IMR-90 (cell line): Measurements from ENCODE around the gene KRT7. TPM values are rescaled to one million over a fixed set of nuclear protein-coding genes. Genes with fewer than 3 reads are reported as not detected.

Source experiments
- ATAC-seq: fragments of 200-7000 bp; cut with Tn5 transposase; 2 replicates; pipeline ENCODE4 v1.9.1; 2020; ENCODE audit warnings: low read depth, mild to moderate bottlenecking, moderate library complexity
- BruUV-seq: library from RNA; stranded (reverse); fragments of 400-500 nt; replicated peaks from 2 replicates; lab custom pipeline; 2021; lab: Mats Ljungman, UMichigan
- CTCF ChIA-PET: fragments of 300-600 bp; formaldehyde crosslinking; extraction: SDS; loops from one replicate; lab custom pipeline; 2021; ENCODE audit warnings: antibody characterized with exemption; lab: Yijun Ruan, JAX
- POLR2A ChIA-PET: fragments of 300-600 bp; sonication (Branson Sonifier 250); formaldehyde crosslinking; loops from one replicate; lab custom pipeline; 2022; ENCODE audit warnings: antibody characterized with exemption; ENCODE audit not compliant: unreplicated experiment; lab: Charles Lee
- DNase-seq: peaks from one replicate; pipeline ENCODE4 v3.0.0; 2013
- H2AFZ ChIP-seq: replicated peaks from 2 replicates; pipeline ENCODE3; 2013; ENCODE audit warnings: low read length, mild to moderate bottlenecking; ENCODE audit not compliant: poor library complexity
- H2AK5ac ChIP-seq: 2 replicates; pipeline ENCODE4 v1.6.1; 2013; ENCODE audit warnings: low read depth, low read length, inconsistent platforms
- H2AK9ac ChIP-seq: replicated peaks from 2 replicates; pipeline ENCODE3; 2013; ENCODE audit warnings: mild to moderate bottlenecking, low read depth, low read length, moderate library complexity; ENCODE audit not compliant: poor library complexity
- H2BK120ac ChIP-seq: 2 replicates; pipeline ENCODE4 v1.6.1; 2013; ENCODE audit warnings: low read depth, low read length, inconsistent platforms
- H2BK15ac ChIP-seq: 3 replicates; pipeline ENCODE4 v1.6.1; 2013; ENCODE audit warnings: low read depth, low read length, inconsistent platforms
- H2BK20ac ChIP-seq: 2 replicates; pipeline ENCODE4 v1.6.1; 2013; ENCODE audit warnings: low read depth, mild to moderate bottlenecking, inconsistent platforms, low read length, moderate library complexity
- H2BK5ac ChIP-seq: 2 replicates; pipeline ENCODE4 v1.6.1; 2013; ENCODE audit warnings: mild to moderate bottlenecking, low read depth, low read length, inconsistent platforms; ENCODE audit not compliant: poor library complexity, severe bottlenecking
- H3K14ac ChIP-seq: replicated peaks from 2 replicates; pipeline ENCODE4 v1.6.1; 2013; ENCODE audit warnings: low read depth, low read length, inconsistent platforms
- H3K18ac ChIP-seq: 2 replicates; pipeline ENCODE4 v1.6.1; 2013; ENCODE audit warnings: low read depth, low read length, control low read depth
- H3K23ac ChIP-seq: 2 replicates; pipeline ENCODE4 v1.6.1; 2013; ENCODE audit warnings: low read depth, low read length, inconsistent platforms
- H3K27ac ChIP-seq: 2 replicates; pipeline ENCODE4 v1.5.1; 2013; ENCODE audit warnings: mild to moderate bottlenecking, control low read depth, low read length; ENCODE audit not compliant: insufficient read depth
- H3K27me3 ChIP-seq: 2 replicates; pipeline ENCODE4 v1.6.1; 2013; ENCODE audit warnings: low read length; ENCODE audit not compliant: control insufficient read depth, insufficient read depth
- H3K36me3 ChIP-seq: 2 replicates; pipeline ENCODE4 v1.6.1; 2013; ENCODE audit warnings: low read length, mixed read lengths; ENCODE audit not compliant: control insufficient read depth, insufficient read depth
- H3K4ac ChIP-seq: 2 replicates; pipeline ENCODE4 v1.6.1; 2013; ENCODE audit warnings: low read depth, low read length, inconsistent platforms
- H3K4me1 ChIP-seq: 2 replicates; pipeline ENCODE4 v1.6.1; 2013; ENCODE audit warnings: low read length, mixed read lengths; ENCODE audit not compliant: control insufficient read depth, insufficient read depth
- H3K4me2 ChIP-seq: 2 replicates; pipeline ENCODE4 v1.6.1; 2013; ENCODE audit warnings: low read depth, mild to moderate bottlenecking, control low read depth, low read length, moderate library complexity
- H3K4me3 ChIP-seq: 2 replicates; pipeline ENCODE4 v1.5.1; 2013; ENCODE audit warnings: low read depth, mild to moderate bottlenecking, control low read depth, low read length, moderate library complexity; ENCODE audit not compliant: insufficient read depth
- H3K56ac ChIP-seq: 2 replicates; pipeline ENCODE4 v1.6.1; 2013; ENCODE audit warnings: low read length, inconsistent platforms; ENCODE audit not compliant: insufficient read depth; ENCODE audit errors: extremely low read depth
- H3K79me1 ChIP-seq, 2 experiments: 2 replicates each; pipeline ENCODE4 v1.6.1; 2013; ENCODE audit warnings: low read length in 2 of 2, inconsistent platforms in 1 of 2, low read depth in 1 of 2
- H3K9ac ChIP-seq: 2 replicates; pipeline ENCODE4 v1.6.1; 2013; ENCODE audit warnings: low read depth, low read length, control low read depth
- H3K9me1 ChIP-seq: 2 replicates; pipeline ENCODE4 v1.6.1; 2013; ENCODE audit warnings: low read length, inconsistent platforms; ENCODE audit not compliant: insufficient read depth
- H3K9me3 ChIP-seq: 2 replicates; pipeline ENCODE4 v1.6.1; 2013; ENCODE audit warnings: low read length; ENCODE audit not compliant: control insufficient read depth, insufficient read depth
- H4K20me1 ChIP-seq: 2 replicates; pipeline ENCODE4 v1.6.1; 2013; ENCODE audit warnings: low read length, inconsistent platforms; ENCODE audit not compliant: insufficient read depth
- H4K5ac ChIP-seq: 2 replicates; pipeline ENCODE4 v1.6.1; 2013; ENCODE audit warnings: mild to moderate bottlenecking, low read depth, low read length, control low read depth
- H4K8ac ChIP-seq, 2 experiments: 2 replicates each; pipeline ENCODE4 v1.6.1; 2013; ENCODE audit warnings: low read depth in 2 of 2, low read length in 2 of 2, control low read depth in 1 of 2, inconsistent platforms in 1 of 2
- H4K91ac ChIP-seq: 2 replicates; pipeline ENCODE4 v1.6.1; 2013; ENCODE audit warnings: low read depth, low read length, inconsistent platforms; ENCODE audit not compliant: insufficient read depth
- BHLHE40 ChIP-seq: fragments of 150-350 bp; IDR thresholded peaks from 2 replicates; pipeline ENCODE4 v1.6.1; 2016; ENCODE audit warnings: mild to moderate bottlenecking, low read depth, low read length
- CEBPB ChIP-seq: IDR thresholded peaks from 2 replicates; pipeline ENCODE4 v1.6.1; 2012; ENCODE audit warnings: low read depth, low read length, improper control_type of control experiment
- FOS ChIP-seq: fragments of 150-350 bp; IDR thresholded peaks from 2 replicates; pipeline ENCODE4 v1.6.1; 2016; ENCODE audit warnings: low read depth, low read length
- MAFK ChIP-seq: IDR thresholded peaks from 2 replicates; pipeline ENCODE4 v1.6.1; 2012; ENCODE audit warnings: low read depth, low read length, improper control_type of control experiment
- NFE2L2 ChIP-seq: fragments of 150-350 bp; IDR thresholded peaks from 2 replicates; pipeline ENCODE4 v1.6.1; 2016; ENCODE audit warnings: low read depth, mild to moderate bottlenecking, low read length
- SMC3 ChIP-seq: fragments of 150-350 bp; IDR thresholded peaks from 2 replicates; pipeline ENCODE4 v1.6.1; 2016; ENCODE audit warnings: low read depth, mild to moderate bottlenecking, antibody characterized with exemption, low read length, moderate library complexity
- WGBS, 2 experiments: methylation state at CpG; one replicate each; pipeline versions ENCODE4 v1.1.5 to v1.1.7; 2013; ENCODE audit warnings: missing lambda C conversion rate in 2 of 2; ENCODE audit not compliant: insufficient read length in 1 of 2; ENCODE audit errors: extremely low coverage in 2 of 2; 5-methylcytosine and 5-hydroxymethylcytosine counted together
- dilution Hi-C: fragments of 300-500 bp; cut with HindIII; formaldehyde crosslinking; loops from one replicate; pipeline ENCODE4 v1.14.3; 2018; ENCODE audit warnings: low sequenced_read_pairs; ENCODE audit not compliant: unreplicated experiment
- in situ Hi-C: fragments of 300-500 bp; cut with MboI; formaldehyde crosslinking; loops from 3 replicates; pipeline ENCODE4 v1.14.3; 2019; ENCODE audit warnings: low sequenced_read_pairs, inconsistent platforms, mixed read lengths
- intact Hi-C: fragments of 100-400 bp; cut with micrococcal nuclease; formaldehyde crosslinking; loops from 2 replicates; pipeline ENCODE4 v1.10.0; 2022
- polyA plus RNA-seq, 3 experiments: library from polyadenylated mRNA; depleted of rRNA; stranded (reverse); fragments of >200 nt; gene quantifications; 2 replicates each; pipeline ENCODE4 v1.2.3, GENCODE V29; 2012; ENCODE audit warnings: low replicate concordance in 1 of 3
- total RNA-seq: library from RNA; depleted of rRNA; stranded (reverse); fragments of >200 nt; gene quantifications from 2 replicates; pipeline ENCODE4 v1.2.3, GENCODE V29; 2012
- TF ChIP-seq, protein P1 (sequence below): conservative IDR thresholded peaks from 2 replicates; pipeline ENCODE4 v1.5.1; 2012; ENCODE audit warnings: mild to moderate bottlenecking, low read depth, low read length, improper control_type of control experiment
- TF ChIP-seq, protein P2 (sequence below): fragments of 150-350 bp; IDR thresholded peaks from 2 replicates; pipeline ENCODE4 v1.6.1; 2017; ENCODE audit warnings: mild to moderate bottlenecking, antibody characterized with exemption, low read length, low read depth

The KRT7 gene
- total and polyA plus RNA-seq, 2 of the 4 experiments (the other 2 are of a cell fraction): 0.54 to 1.7 TPM

DNA sequence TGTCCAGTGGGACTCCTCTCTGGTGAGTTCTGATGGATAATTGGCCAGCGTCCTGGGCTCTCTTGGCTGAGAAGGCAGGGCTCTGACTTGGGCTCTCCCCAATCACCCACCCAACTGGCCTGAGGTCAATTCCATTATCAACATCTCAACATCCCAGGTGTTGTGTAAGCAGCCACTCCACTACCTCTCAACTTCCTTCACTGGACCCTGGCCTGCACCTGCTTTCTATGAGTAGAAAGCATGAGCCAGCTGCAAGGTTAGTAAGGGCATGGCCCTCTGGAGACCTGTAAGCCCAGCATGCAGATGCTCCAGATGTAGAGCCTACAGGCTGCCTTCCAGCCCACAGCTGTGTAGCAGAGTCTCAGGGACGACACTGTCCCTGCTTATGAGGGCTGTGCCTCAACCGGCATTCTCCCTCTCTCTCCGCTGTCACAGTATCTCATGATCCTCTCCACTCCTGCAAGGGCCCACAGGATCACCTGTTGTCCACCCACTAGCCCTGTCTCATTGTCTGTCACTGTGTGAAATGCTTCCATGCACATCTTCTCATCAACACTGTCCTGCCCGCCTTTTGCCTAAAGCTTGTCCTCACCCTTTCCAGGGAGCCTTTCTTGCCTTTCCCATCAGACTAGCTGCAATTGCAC lies 63.7 kb downstream of the KRT7 start:
- no peak overlapping the region for H3K27ac ChIP-seq
- H2BK5ac ChIP-seq: no peak overlapping the region
- POLR2A ChIA-PET: no interaction called here
- TF ChIP-seq MAFK (no peak), SMC3 (no peak), NFE2L2 (no peak), BHLHE40 (no peak), CEBPB (no peak), FOS (no peak)
- TF ChIP-seq, protein P1, sequence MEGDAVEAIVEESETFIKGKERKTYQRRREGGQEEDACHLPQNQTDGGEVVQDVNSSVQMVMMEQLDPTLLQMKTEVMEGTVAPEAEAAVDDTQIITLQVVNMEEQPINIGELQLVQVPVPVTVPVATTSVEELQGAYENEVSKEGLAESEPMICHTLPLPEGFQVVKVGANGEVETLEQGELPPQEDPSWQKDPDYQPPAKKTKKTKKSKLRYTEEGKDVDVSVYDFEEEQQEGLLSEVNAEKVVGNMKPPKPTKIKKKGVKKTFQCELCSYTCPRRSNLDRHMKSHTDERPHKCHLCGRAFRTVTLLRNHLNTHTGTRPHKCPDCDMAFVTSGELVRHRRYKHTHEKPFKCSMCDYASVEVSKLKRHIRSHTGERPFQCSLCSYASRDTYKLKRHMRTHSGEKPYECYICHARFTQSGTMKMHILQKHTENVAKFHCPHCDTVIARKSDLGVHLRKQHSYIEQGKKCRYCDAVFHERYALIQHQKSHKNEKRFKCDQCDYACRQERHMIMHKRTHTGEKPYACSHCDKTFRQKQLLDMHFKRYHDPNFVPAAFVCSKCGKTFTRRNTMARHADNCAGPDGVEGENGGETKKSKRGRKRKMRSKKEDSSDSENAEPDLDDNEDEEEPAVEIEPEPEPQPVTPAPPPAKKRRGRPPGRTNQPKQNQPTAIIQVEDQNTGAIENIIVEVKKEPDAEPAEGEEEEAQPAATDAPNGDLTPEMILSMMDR: no peak
- TF ChIP-seq, protein P2, sequence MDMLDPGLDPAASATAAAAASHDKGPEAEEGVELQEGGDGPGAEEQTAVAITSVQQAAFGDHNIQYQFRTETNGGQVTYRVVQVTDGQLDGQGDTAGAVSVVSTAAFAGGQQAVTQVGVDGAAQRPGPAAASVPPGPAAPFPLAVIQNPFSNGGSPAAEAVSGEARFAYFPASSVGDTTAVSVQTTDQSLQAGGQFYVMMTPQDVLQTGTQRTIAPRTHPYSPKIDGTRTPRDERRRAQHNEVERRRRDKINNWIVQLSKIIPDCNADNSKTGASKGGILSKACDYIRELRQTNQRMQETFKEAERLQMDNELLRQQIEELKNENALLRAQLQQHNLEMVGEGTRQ: no peak
- no peak overlapping the region for H4K8ac ChIP-seq
- dilution Hi-C loops: no loop called here
- H3K79me1 ChIP-seq: no peaks in the 10 kb centered on the region
- DNase-seq (no peak), ATAC-seq (no peak)
- peaks cover 3% of the 10 kb centered on the region; the same call in 1 of the 2 replicates for H3K9me1 ChIP-seq
- no peak overlapping the region for H3K4me3 ChIP-seq
- no peak overlapping the region for H3K18ac ChIP-seq
- no peak overlapping the region for H2AFZ ChIP-seq
- no peaks in the 10 kb centered on the region for H4K20me1 ChIP-seq
- no peak overlapping the region for H2AK5ac ChIP-seq
- no TSS peak for BruUV-seq
- no CpG with 5 or more reads among the region's 5 CpGs for WGBS, 2 experiments
- H3K56ac ChIP-seq: no peak overlapping the region
- H2AK9ac ChIP-seq: no peak overlapping the region
- CTCF ChIA-PET: interaction anchor here (1.2 kb wide), 1 partner anchor 18 kb away, joined by 4 read pairs; no protein-coding TSS in a partner anchor
- H2BK20ac ChIP-seq: no peak overlapping the region
- H3K9ac ChIP-seq: no peak overlapping the region
- H4K91ac ChIP-seq: no peak overlapping the region
- no peak overlapping the region for H3K23ac ChIP-seq
- H3K4ac ChIP-seq: no peak overlapping the region
- H2BK15ac ChIP-seq: no peak overlapping the region
- no peak overlapping the region for H4K5ac ChIP-seq
- no peak overlapping the region for H3K14ac ChIP-seq
- intact Hi-C loops: no loop called here
- H3K9me3 ChIP-seq: 0 out of 2 replicates have a peak, but pooled peaks cover 2% of the 10 kb centered on the region
- H3K36me3 ChIP-seq: no peaks in the 10 kb centered on the region
- H2BK120ac ChIP-seq: no peak overlapping the region
- no peaks in the 10 kb centered on the region for H3K4me1 ChIP-seq
- in situ Hi-C loops: no loop called here
- H3K27me3 ChIP-seq: peaks cover 44% of the 10 kb centered on the region
- no peak overlapping the region for H3K4me2 ChIP-seq
